ENCODE results near the gene UBA5. TPM values are rescaled to one million over a fixed set of nuclear protein-coding genes. Genes with fewer than 3 reads are reported as not detected.

Gene UBA5
- total RNA-seq, 1 experiment from 2014 or later, result 56.6 TPM

- no peak for DNase-seq (ENCODE audit: low spot score)
These were observed 5.9 kb upstream of the UBA5 start for GRCh38 chr3:132654190-132654589.

- DNase-seq (ENCODE audit: low spot score), result no peak
These were observed 5.4 kb upstream of the UBA5 start for GRCh38 chr3:132654721-132655120.

GRCh38 chr3:132655471-132655870, 4.7 kb upstream of the UBA5 start:
- DNase-seq (ENCODE audit: low spot score), result no peak

DNA sequence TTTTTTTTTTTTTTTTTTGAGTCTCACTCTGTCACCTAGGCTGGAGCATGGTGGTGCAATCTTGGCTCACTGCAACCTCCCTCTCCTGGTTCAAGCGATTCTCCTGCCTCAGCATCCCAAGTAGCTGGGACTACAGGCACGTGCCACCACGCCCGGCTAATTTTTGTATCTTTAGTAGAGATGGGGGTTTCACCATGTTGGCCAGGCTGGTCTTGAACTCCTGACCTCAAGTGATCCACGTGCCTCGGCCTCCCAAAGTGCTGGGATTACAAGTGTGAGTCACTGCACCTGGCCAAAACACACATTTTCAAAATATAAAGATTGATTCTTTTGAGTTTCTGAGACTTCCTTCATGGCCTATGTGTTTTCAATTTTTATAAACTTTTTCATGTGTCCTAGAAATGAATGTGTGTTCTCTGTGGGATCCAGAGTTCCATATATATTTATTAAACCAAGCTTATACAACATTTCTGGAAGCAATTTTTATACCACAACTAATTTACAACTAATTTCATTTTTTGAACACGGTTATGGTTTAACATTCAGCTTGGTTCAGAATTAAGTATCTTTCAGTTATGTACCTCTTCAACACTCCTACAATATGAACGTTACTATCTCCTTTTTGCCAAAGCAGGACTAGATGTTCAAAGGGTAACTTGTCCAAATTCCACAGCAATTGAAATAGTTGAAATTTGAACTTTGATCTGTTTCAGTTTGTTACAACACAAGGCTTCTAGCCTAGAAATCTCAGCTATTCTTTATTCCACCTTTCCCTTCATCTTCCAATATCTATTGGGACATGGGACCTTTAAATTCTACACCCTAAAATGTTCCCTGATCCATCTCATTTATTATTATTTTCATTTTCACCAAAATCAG, 2.0 kb upstream of the UBA5 start:
- no peak for DNase-seq (ENCODE audit: low spot score)

DNA sequence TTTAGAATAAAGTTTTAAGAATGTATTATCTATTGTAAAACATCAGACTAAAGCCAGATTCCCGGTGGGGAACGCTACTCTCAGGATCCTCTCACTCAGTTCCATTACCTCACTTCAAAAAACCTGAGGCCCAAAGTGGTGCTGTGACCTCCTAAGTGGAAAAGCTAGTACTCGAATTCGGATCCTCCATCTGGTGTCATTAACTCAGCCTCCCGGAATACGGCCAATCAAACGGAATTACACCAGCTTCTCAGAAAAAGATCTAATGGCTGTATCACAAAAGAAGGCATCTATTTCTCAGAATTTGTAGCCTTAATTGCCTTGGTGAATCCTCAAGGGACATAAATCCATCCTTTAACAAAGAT, 1.1 kb upstream of the UBA5 start:
- DNase-seq (ENCODE audit: low spot score), result peak; percentile 13

DNA sequence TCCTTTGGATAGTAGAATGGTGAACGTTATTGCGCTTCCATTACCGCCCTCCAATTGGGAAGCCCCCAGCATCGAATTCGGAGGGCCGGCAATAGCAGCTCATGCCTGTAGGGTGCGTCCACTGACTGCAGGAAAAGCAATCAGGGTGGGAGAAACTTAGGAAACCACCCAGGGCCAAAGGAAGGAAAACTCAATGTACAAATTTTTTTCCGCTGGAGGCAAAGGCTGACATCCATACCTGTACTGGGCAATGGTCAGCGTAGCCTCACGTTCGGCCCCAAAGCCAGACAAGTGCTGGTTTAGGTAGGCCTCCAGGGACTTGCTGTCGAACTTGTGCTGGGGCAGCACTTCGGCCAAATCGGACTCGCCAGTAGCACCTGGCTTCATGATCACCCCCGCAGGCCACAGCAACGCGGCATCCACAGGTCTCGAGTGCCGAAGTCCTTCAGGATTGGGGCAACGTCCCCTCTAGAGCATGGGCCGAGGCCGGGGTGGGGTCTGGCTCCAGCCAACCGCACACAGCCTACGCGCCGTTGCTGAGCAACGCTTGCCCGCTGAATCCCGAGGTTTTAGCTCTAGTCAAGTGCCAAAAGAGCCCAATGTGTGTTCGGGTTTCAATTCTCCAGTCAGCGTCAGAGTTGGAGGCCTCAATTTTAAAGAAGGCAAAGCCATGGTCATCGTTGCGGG, 621 bp upstream of the UBA5 start, which contains the start of gene ACAD11:
ACAD11 (minus strand) TSS at position 445 of the 687 bp plus-strand sequence; CDS start at position 387, 58 bp downstream.
- peak; percentile 57 for DNase-seq (ENCODE audit: low spot score)

- no peak for DNase-seq (ENCODE audit: low spot score)
These were observed 612 bp downstream of the UBA5 start for GRCh38 chr3:132660811-132661070.

DNA sequence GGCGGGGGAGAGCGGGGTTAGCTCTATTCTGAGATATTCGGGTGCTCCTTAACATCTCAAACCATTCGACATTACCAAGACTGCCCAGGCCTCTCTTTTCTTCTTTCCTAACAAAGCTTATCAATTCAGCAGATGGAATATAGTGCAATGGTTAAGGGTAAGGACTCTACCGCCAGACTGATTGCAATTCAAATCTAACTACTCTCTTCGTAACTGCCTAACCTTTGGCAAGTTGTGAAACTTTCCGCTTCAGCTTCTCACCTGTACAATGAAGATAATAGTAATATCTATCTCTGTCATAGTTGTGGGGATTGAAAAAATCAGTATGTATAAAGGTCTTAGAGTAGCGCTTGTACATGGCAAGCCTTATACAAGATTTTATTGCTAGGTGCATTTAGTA, 972 bp downstream of the UBA5 start:
- DNase-seq (ENCODE audit: low spot score), result no peak

GRCh38 chr3:132662212-132662611, 2.1 kb downstream of the UBA5 start:
- no peak for DNase-seq (ENCODE audit: low spot score)

DNA sequence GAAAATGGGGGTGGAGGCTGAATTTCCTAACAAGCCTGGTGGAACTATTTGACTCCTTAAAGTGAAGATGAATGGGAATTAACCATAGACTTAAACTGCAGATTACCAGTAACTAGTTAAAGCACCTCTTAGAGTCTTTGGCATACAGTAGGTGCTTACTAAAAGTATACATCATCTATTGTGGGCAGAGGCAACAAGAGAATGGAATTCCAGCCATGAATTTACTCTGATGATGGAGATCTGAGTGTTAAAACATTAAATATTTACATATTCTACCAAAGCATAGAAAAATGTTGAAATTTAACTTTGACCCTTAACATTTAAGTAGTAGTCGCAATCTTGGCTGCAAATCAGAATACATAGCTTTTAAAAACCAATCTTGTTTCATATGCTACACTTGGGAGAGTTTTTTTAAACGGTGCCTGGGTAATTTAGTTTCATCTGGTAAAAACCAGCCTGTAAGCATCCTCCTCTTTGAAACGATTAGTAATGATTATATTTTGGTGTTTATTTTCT, 5.2 kb downstream of the UBA5 start:
- DNase-seq (ENCODE audit: low spot score), result no peak

DNA sequence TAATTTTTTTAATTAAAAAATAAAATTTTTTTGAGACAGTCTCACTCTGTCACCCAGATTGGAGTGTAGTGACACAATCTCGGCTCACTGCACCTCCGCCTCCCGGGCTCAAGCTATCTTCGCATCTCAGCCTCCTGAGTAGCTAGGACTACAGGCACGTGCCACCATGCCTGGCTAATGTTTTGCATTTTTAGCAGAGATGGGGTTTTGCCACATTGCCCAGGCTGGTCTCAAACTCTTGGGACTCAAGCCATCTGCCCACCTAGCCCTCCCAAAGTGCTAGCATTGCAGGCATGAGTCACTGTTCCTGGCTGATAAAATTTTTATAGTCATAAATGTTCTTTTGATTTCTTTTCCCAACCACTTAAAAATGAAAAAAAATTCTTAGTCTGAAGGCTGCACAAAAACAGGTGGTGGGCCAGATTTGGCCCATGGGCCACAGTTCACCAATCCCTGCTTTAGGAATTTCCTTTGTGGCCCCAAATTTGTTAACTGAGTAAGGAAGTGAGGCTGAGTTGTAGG, 9.2 kb downstream of the UBA5 start:
- DNase-seq (ENCODE audit: low spot score), result no peak

DNA sequence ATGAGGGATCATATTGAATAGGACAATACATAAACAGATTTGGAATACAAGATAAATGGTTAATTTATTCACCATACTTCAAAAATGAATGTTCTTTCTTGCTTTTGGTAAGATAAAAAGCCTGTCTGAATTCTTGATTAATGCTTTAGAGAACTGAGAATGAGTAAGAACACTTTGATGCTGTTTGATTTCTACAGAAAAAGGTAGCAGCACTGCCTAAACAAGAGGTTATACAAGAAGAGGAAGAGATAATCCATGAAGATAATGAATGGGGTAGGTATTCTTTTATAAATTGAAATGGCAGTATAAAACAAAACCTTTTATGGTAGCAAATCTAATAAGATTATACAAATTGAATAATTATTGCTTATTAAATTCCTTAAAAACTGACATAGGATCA, 15.3 kb downstream of the UBA5 start:
- no peak for DNase-seq (ENCODE audit: low spot score)

DNA sequence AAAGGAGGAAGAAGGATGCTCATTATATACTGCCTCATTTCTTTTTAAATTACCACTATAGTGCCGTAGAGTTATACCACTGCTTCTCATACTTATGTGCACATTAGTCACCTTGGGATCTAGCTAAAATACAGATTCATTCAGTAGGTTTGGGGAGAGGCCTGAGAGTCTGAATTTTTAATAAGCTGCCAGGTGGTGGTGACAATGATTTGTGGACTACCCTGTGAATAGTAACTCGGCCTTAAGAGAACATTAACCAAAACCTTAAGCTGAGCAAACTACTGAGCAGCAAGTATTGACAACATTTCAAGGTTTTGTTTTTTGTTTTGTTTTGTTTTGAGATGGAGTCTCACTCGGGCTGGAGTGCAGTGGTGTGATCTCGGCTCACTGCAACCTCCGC, 19.8 kb downstream of the UBA5 start:
- no peak for DNase-seq (ENCODE audit: low spot score)

DNA sequence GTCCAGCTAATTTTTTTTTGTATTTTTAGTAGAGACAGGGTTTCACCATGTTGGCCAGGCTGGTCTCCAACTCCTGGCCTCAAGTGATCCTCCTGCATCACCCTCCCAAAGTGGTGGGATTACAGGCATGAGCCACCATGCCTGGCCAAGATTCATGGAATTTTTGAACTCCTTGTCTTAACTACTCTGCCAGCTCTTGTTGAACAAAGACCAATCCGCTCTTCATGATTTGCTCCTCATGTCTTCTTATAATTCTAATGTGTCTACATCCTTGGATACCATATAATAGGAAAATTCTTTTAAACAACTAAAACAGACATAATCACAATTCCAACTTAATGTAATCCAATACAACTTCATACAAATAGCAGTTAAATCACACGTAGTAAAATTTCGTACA, 21.3 kb downstream of the UBA5 start:
- DNase-seq (ENCODE audit: low spot score), result no peak

GRCh38 chr3:132682201-132682600, 22.1 kb downstream of the UBA5 start:
- DNase-seq (ENCODE audit: low spot score), result no peak

- no peak for DNase-seq (ENCODE audit: low spot score)
These were observed 29.9 kb downstream of the UBA5 start for GRCh38 chr3:132690040-132690439.

GRCh38 chr3:132694991-132695390, 34.9 kb downstream of the UBA5 start:
- no peak for DNase-seq (ENCODE audit: low spot score)

- DNase-seq (ENCODE audit: low spot score), result no peak
These were observed 35.3 kb downstream of the UBA5 start for GRCh38 chr3:132695422-132695821.

GRCh38 chr3:132703733-132704132, 43.6 kb downstream of the UBA5 start:
- no peak for DNase-seq (ENCODE audit: low spot score)

DNA sequence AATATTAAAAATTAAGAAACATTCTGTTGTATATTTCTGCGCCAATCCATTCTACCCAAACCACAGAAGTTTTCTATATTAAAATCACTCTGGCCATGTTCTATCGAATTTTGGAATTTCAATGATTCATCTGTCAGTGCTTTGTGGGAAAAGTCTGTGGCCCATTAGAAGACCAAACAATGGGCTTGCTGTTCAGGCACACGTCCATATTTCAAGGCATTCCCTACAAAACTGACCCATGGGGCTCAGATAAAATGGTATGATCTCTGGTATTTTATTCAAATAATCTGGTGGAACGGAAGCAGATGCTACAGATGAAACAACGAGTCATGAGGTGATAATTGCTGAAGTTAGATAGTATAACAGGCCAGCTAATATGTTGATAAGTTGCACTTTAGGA, 49.6 kb downstream of the UBA5 start:
- DNase-seq (ENCODE audit: low spot score), result no peak

DNA sequence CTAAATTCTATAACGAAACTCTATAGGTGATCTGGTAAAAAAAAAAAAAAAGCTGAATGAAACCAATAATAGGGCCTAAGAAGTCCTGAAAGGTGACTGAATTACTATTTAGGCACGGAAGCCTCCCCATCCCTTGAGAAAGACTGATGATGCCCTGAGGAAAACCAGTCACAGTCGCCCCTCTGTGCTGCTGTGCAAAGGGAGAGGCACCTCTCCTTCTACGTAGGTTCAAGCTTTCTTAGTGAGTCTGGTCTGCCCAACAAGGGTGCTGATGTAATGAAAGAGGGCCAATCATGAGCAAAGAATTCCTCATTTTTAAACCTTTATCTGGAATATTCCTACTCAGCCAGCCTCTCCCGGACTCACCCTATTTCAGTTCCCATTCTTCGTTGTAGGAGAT, 50.2 kb downstream of the UBA5 start:
- no peak for DNase-seq (ENCODE audit: low spot score)

DNA sequence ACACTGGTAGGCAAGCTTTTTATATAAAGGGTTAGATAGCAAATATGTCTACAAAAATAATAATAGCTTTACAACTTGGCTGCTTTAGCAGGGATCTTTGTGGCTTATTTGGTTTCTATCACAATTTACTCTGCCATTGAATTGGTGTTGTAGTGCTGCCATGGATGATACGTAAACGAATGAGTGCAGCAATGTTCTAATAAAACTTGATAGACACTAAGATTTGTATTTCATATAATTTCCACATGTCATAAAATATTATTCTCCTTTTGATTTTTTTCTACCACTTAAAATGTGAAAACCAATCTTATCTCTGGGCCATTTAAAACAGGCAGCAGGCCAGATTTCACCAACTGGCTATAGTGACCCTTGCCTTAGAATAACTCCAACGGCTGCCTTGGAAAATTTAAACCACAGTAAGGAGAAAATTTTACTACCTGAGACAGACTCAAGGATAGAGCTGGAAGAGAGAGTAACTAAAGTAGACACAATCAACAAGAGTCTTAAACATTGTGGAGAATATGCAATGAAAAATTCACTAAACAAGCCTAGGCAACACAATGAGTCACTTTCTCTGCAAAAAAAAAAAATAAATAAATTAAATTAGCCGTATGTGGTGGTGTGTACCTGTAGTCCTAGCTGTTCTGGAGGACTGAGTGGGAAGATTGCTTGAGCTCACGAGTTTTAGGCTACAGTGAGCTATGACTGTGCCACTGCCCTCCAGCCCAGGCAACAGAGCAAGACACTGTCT, 54.0 kb downstream of the UBA5 start:
- DNase-seq (ENCODE audit: low spot score), result no peak

Measured in A172 (cell line).